H1 (cell line): ENCODE data around the gene MYRF. TPM values are rescaled to one million over a fixed set of nuclear protein-coding genes. Genes with fewer than 3 reads are reported as not detected.

Experiments
- CTCF ChIA-PET: fragments of 300-600 bp; sonication (Branson Sonifier 250); formaldehyde crosslinking; loops from one replicate; lab custom pipeline; 2021; ENCODE audit not compliant: partially characterized antibody; lab: Charles Lee
- POLR2A ChIA-PET: fragments of 300-600 bp; sonication (Branson Sonifier 250); formaldehyde crosslinking; loops from one replicate; lab custom pipeline; 2021; ENCODE audit warnings: inconsistent platforms; ENCODE audit not compliant: partially characterized antibody; lab: Charles Lee
- DNase-seq, 2 experiments: peaks; one replicate each; pipeline versions ENCODE4 v3.0.0 to v3.0.0-alpha.2; 2010 to 2022; ENCODE audit warnings: low spot score in 2 of 2, low read depth in 1 of 2, mixed read lengths in 1 of 2
- FAIRE-seq: peaks from 2 replicates; lab custom pipeline; 2011; peaks lifted over from hg19 to GRCh38; lab: Jason Lieb, UNC
- H2AFZ ChIP-seq: 2 replicates; pipeline ENCODE4 v1.8.1; 2012; ENCODE audit warnings: low read length, inconsistent platforms
- H2AK5ac ChIP-seq: 2 replicates; pipeline ENCODE4 v1.6.1; 2013; ENCODE audit warnings: low read depth, low read length
- H2BK120ac ChIP-seq: replicated peaks from 2 replicates; pipeline ENCODE3; 2013; ENCODE audit warnings: low read depth, low read length, inconsistent platforms
- H2BK12ac ChIP-seq: 2 replicates; pipeline ENCODE4 v1.6.1; 2013; ENCODE audit warnings: low read depth, low read length
- H2BK15ac ChIP-seq: 2 replicates; pipeline ENCODE4 v1.6.1; 2013; ENCODE audit warnings: low read length
- H2BK20ac ChIP-seq: 2 replicates; pipeline ENCODE4 v1.6.1; 2013; ENCODE audit warnings: low read length
- H2BK5ac ChIP-seq: 2 replicates; pipeline ENCODE4 v1.6.1; 2013; ENCODE audit warnings: low read depth, low read length
- H3K14ac ChIP-seq: 2 replicates; pipeline ENCODE4 v1.6.1; 2013; ENCODE audit warnings: inconsistent platforms; ENCODE audit not compliant: insufficient read length
- H3K18ac ChIP-seq: 2 replicates; pipeline ENCODE4 v1.6.1; 2013; ENCODE audit warnings: low read length; ENCODE audit errors: extremely low read depth
- H3K23ac ChIP-seq: 2 replicates; pipeline ENCODE4 v1.6.1; 2013; ENCODE audit warnings: inconsistent platforms; ENCODE audit not compliant: insufficient read length
- H3K23me2 ChIP-seq: 2 replicates; pipeline ENCODE4 v1.6.1; 2013; ENCODE audit warnings: low read depth, low read length
- H3K27ac ChIP-seq: 2 replicates; pipeline ENCODE4 v1.6.1; 2011; ENCODE audit warnings: low read depth, low read length, inconsistent platforms
- H3K27me3 ChIP-seq, 4 experiments: replicated peaks in 1 of 4; 1 replicate in 1 of 4; 2 replicates in 3 of 4; pipeline versions ENCODE4 v1.6.1 to v1.8.1; 2011 to 2013; ENCODE audit warnings: low read length in 3 of 4, mild to moderate bottlenecking in 3 of 4, inconsistent platforms in 2 of 4, mixed read lengths in 2 of 4, moderate library complexity in 1 of 4; ENCODE audit not compliant: control insufficient read depth in 3 of 4, insufficient read depth in 3 of 4; ENCODE audit errors: extremely low read depth in 1 of 4
- H3K36me3 ChIP-seq, 4 experiments: 2 replicates each; pipeline versions ENCODE4 v1.6.1 to v1.8.1; 2011 to 2013; ENCODE audit warnings: mild to moderate bottlenecking in 4 of 4, low read length in 3 of 4, moderate library complexity in 2 of 4, control low read depth in 1 of 4, inconsistent platforms in 1 of 4; ENCODE audit not compliant: insufficient read depth in 4 of 4, control insufficient read depth in 2 of 4
- H3K4ac ChIP-seq: replicated peaks from 2 replicates; pipeline ENCODE3; 2013; ENCODE audit warnings: low read length, low read depth, mixed read lengths, inconsistent platforms; ENCODE audit not compliant: insufficient read length
- H3K4me1 ChIP-seq, 4 experiments: replicated peaks in 1 of 4; 1 replicate in 1 of 4; 2 replicates in 3 of 4; pipeline versions ENCODE4 v1.6.1 to v1.8.1; 2011 to 2013; ENCODE audit warnings: low read length in 3 of 4, inconsistent platforms in 2 of 4, mixed read lengths in 1 of 4; ENCODE audit not compliant: insufficient read depth in 4 of 4, control insufficient read depth in 3 of 4
- H3K4me2 ChIP-seq, 2 experiments: 2 replicates each; pipeline versions ENCODE4 v1.6.1 to v1.8.1; 2011 to 2013; ENCODE audit warnings: low read depth in 2 of 2, low read length in 2 of 2, control low read depth in 1 of 2, inconsistent platforms in 1 of 2, mild to moderate bottlenecking in 1 of 2; ENCODE audit not compliant: insufficient read depth in 1 of 2
- H3K4me3 ChIP-seq, 4 experiments: fragments of 200-600, 300-600 bp in 1 of 4; sonication (generic), shearing (Covaris generic), sonication (Bioruptor Twin) in 1 of 4; 2 replicates each; pipeline versions ENCODE4 v1.5.1 to v1.8.1; 2011 to 2016; ENCODE audit warnings: low read length in 4 of 4, low read depth in 3 of 4, control low read depth in 2 of 4, inconsistent platforms in 2 of 4, mild to moderate bottlenecking in 2 of 4, mixed read lengths in 1 of 4, moderate library complexity in 1 of 4; ENCODE audit not compliant: insufficient read depth in 2 of 4; ENCODE audit errors: extremely low read depth in 1 of 4
- H3K56ac ChIP-seq: replicated peaks from 2 replicates; pipeline ENCODE3; 2013; ENCODE audit warnings: low read depth, mild to moderate bottlenecking, mixed read lengths, low read length, inconsistent platforms; ENCODE audit not compliant: insufficient read length
- H3K79me1 ChIP-seq: 2 replicates; pipeline ENCODE4 v1.6.1; 2013; ENCODE audit warnings: low read depth, low read length, control low read depth
- H3K79me2 ChIP-seq, 2 experiments: 2 replicates each; pipeline versions ENCODE4 v1.6.1 to v1.8.1; 2012 to 2013; ENCODE audit warnings: low read length in 2 of 2, mild to moderate bottlenecking in 2 of 2, inconsistent platforms in 1 of 2; ENCODE audit not compliant: insufficient read depth in 2 of 2, control insufficient read depth in 1 of 2
- H3K9ac ChIP-seq, 4 experiments: replicated peaks in 1 of 4; 1 replicate in 1 of 4; 2 replicates in 3 of 4; pipeline versions ENCODE4 v1.6.1 to v1.8.1; 2011 to 2013; ENCODE audit warnings: low read depth in 3 of 4, low read length in 3 of 4, control low read depth in 2 of 4, mild to moderate bottlenecking in 2 of 4, moderate library complexity in 2 of 4, inconsistent platforms in 1 of 4; ENCODE audit errors: extremely low read depth in 1 of 4
- H3K9me3 ChIP-seq, 2 experiments: 2 replicates each; pipeline versions ENCODE4 v1.6.1 to v1.8.1; 2012 to 2013; ENCODE audit warnings: mild to moderate bottlenecking in 2 of 2, moderate library complexity in 2 of 2, control low read depth in 1 of 2, inconsistent platforms in 1 of 2, low read depth in 1 of 2, low read length in 1 of 2, mixed read lengths in 1 of 2; ENCODE audit not compliant: insufficient read depth in 2 of 2
- H4K20me1 ChIP-seq, 2 experiments: replicated peaks in 1 of 2; 2 replicates each; pipeline versions ENCODE3 to v1.8.1; 2011 to 2013; ENCODE audit warnings: inconsistent platforms in 2 of 2, low read length in 2 of 2, mild to moderate bottlenecking in 1 of 2; ENCODE audit not compliant: insufficient read depth in 2 of 2, control insufficient read depth in 1 of 2
- H4K5ac ChIP-seq: 2 replicates; pipeline ENCODE4 v1.6.1; 2013; ENCODE audit warnings: low read length, low read depth, mixed read lengths, inconsistent platforms; ENCODE audit not compliant: insufficient read length
- H4K8ac ChIP-seq: 2 replicates; pipeline ENCODE4 v1.8.0; 2013; ENCODE audit warnings: mild to moderate bottlenecking, moderate library complexity, low read length, inconsistent platforms; ENCODE audit not compliant: insufficient read depth; ENCODE audit errors: extremely low read depth
- H4K91ac ChIP-seq: replicated peaks from 2 replicates; pipeline ENCODE3; 2013; ENCODE audit warnings: low read length, mixed read lengths, inconsistent platforms; ENCODE audit not compliant: insufficient read length
- BCL11A ChIP-seq, 2 experiments: IDR thresholded peaks; one replicate each; pipeline ENCODE4 v1.6.1; 2011; ENCODE audit warnings: low read depth in 2 of 2, low read length in 2 of 2, mild to moderate bottlenecking in 2 of 2
- POLR2AphosphoS5 ChIP-seq: IDR thresholded peaks from 2 replicates; pipeline ENCODE4 v1.6.1; 2011; ENCODE audit warnings: low read depth, low read length
- TBP ChIP-seq: IDR thresholded peaks from 2 replicates; pipeline ENCODE4 v1.6.1; 2011; ENCODE audit warnings: low read depth, low read length, improper control_type of control experiment
- WGBS, 2 experiments: shearing (Covaris generic) in 1 of 2; methylation state at CpG; one replicate each; pipeline versions ENCODE4 v1.1.6 to v1.1.7; 2013 to 2015; ENCODE audit warnings: low lambda C conversion rate in 2 of 2, mixed read lengths in 2 of 2, inconsistent platforms in 1 of 2, low coverage in 1 of 2, missing lambda C conversion rate in 1 of 2; ENCODE audit not compliant: insufficient replicate concordance in 2 of 2, insufficient coverage in 1 of 2, insufficient read length in 1 of 2; ENCODE audit errors: extremely low coverage in 1 of 2, missing lambda C conversion rate in 1 of 2; 5-methylcytosine and 5-hydroxymethylcytosine counted together
- polyA plus RNA-seq, 7 experiments: library from polyadenylated mRNA; depleted of rRNA in 3 of 7; stranded (reverse) in 5 of 7; unstranded in 2 of 7; fragments of >200 nt in 5 of 7; fragments of 200-250 nt in 2 of 7; gene quantifications; 1 replicate in 5 of 7; 2 replicates in 1 of 7; 4 replicates in 1 of 7; pipeline versions ENCODE4 v1.2.1 to v1.2.3, GENCODE V29; 2011 to 2013; ENCODE audit warnings: missing spikeins in 2 of 7, mixed read lengths in 2 of 7
- total RNA-seq: library from RNA; stranded (reverse); fragmentation: NEBNext Ultra II Directional; extraction: Animal tissue kit (Norgen Biotek cat#: 25700); gene quantifications from 2 replicates; pipeline ENCODE4 v1.2.1, GENCODE V29; 2021

MYRF gene
- total and polyA plus RNA-seq, 2 of the 8 experiments (the other 6 are each of a cell fraction or from before 2014, with no cell fraction given), result 6.0 to 6.1 TPM

DNA sequence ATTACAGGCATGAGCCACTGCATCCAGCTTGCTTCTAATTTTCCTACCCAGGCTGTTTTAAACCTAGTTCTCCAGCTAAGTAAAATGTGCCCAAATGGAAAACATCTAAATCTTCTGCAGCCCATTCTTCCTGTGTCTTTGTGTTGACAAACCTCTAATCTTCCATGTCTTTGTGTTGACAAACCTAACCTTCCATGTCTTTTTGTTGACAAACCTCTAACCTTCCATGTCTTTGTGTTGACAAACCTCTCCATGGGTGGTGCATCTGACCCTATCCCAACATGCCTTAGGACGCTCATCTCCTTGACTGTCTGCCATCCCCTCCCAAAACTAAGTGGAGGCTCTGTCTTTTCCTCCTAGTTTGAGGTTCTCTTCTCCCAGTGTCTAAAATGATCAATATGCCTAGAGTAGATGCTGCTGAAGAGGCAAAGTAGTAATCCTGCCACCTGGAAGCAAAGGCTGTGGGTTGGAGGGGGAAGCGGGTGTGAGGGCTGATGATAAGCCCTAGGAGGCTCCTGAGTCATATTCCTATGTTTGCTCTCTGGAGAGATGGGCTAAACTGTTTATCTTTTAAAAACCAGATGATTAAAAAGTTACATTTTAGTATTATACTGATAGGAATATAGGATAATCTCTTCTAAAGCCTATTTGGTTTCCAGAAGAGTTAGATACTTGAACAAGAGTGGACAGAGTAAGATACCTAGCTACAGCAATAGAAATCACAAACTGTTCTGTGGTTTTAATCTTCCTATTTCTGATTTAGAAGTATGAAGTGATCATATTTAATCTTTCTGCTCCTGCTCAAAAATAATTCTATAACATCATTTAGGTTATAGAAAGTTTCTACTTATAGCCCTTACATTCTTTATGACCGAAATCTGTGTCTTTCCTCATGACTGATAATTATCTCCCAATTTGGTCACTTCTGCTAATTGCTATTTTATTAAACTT is 48.2 kb downstream of the MYRF start:
- Histone ChIP-seq H3K4me2 (no peak overlapping the region), H2BK120ac (no peak overlapping the region), H3K79me2 (peaks cover 0 to 16% of the 10 kb centered on the region in 2 experiments; a peak in 2 of 4 replicates), H3K23me2 (no peaks in the 10 kb centered on the region), H2AK5ac (no peak overlapping the region), H3K27me3 (no peaks in the 10 kb centered on the region), H3K4ac (no peak overlapping the region), H4K91ac (no peak overlapping the region), H2BK15ac (no peak overlapping the region), H2BK5ac (no peak overlapping the region), H3K9ac (no peak overlapping the region), H4K8ac (no peak overlapping the region), H4K5ac (no peak overlapping the region), H2BK12ac (no peak overlapping the region), H3K23ac (no peak overlapping the region), H2AFZ (no peak overlapping the region), H2BK20ac (no peak overlapping the region), H3K18ac (no peak overlapping the region), H4K20me1 (peaks cover 4 to 6% of the 10 kb centered on the region in 2 experiments), H3K14ac (no peak overlapping the region), H3K27ac (no peak overlapping the region), H3K4me1 (0 out of 7 replicates have a peak, but pooled peaks cover 0 to 2% (median 0%) of the 10 kb centered on the region in 4 experiments), H3K9me3 (no peaks in the 10 kb centered on the region), H3K79me1 (no peaks in the 10 kb centered on the region; the same call in 1 of the 2 replicates), H3K4me3 (no peak overlapping the region), H3K56ac (no peak overlapping the region), H3K36me3 (peaks cover 27 to 71% (median 52%) of the 10 kb centered on the region in 4 experiments)
- ChIA-PET POLR2A (interaction anchor here (1.1 to 20.9 kb wide), 9 partner anchors 6 to 54 kb away, joined by 3 to 354 read pairs (median 6); partner anchors contain the start of genes FADS1, FEN1 and TMEM258), CTCF (interaction anchor here (0.6 to 10.1 kb wide), 9 partner anchors 12 to 328 kb away, joined by 3 to 118 read pairs (median 3); partner anchors contain the start of gene FADS1)
- WGBS, 2 experiments, result 95% methylated on average over 3 of the region's 3 CpGs; no CpG with 5 or more reads in 1 of the 2 experiments
- DNase-seq (no peak), FAIRE-seq (no peak)
- TF ChIP-seq BCL11A (IDR thresholded peaks at IDR 0.05; ENCODE audit: low read depth in 2 of 2, low read length in 2 of 2) (no peak), TBP (no peak), POLR2AphosphoS5 (0 out of 2 replicates have a peak, but pooled peaks have one; percentile 23)
